D721Med (cell line): ENCODE measurements around the gene PLEKHM1.

Source experiments
- DNase-seq: peaks from one replicate; pipeline ENCODE4 v3.0.0; 2011; ENCODE audit warnings: low spot score; ENCODE audit not compliant: insufficient read length
- FAIRE-seq: peaks from 2 replicates; lab custom pipeline; 2011; peaks lifted over from hg19 to GRCh38; lab: Jason Lieb, UNC
- TF ChIP-seq, protein P1 (sequence below): IDR thresholded peaks from 2 replicates; pipeline ENCODE4 v1.5.1; 2012; ENCODE audit warnings: mild to moderate bottlenecking, control low read depth; ENCODE audit not compliant: insufficient read depth; ENCODE audit errors: missing control alignments

PLEKHM1 gene

DNA sequence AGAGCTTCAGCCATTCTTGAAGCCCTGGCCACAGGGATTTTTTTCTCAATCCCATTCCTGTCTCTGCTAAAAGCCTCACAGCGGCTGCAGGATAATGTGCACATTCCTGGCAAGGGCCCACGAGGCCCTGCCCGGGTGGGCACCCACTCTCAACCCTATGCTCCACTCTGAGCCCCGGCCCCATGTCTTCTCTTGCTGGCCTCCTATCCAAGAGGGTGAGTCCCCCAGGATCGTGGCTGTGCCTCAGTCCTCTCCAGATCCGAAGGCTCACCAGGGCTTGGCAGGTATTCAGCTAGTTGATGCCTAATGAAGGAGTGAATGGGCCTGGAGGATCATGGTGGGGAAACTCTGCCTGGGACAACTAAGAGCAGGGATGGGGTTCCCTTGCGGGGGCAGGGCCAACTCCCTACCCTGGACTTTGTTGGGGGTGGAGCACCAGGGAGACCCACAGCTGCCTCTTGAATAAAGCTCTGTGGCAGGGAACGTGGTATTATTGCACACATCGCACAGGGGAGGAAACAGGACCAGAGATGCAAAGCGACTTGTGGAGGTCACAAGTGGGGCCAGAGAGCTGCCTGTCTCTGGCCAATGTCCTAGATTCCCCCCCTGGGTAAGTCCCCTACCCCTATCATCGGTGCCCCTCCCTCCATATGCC is 63.2 kb downstream of the PLEKHM1 start:
- TF ChIP-seq, protein P1, sequence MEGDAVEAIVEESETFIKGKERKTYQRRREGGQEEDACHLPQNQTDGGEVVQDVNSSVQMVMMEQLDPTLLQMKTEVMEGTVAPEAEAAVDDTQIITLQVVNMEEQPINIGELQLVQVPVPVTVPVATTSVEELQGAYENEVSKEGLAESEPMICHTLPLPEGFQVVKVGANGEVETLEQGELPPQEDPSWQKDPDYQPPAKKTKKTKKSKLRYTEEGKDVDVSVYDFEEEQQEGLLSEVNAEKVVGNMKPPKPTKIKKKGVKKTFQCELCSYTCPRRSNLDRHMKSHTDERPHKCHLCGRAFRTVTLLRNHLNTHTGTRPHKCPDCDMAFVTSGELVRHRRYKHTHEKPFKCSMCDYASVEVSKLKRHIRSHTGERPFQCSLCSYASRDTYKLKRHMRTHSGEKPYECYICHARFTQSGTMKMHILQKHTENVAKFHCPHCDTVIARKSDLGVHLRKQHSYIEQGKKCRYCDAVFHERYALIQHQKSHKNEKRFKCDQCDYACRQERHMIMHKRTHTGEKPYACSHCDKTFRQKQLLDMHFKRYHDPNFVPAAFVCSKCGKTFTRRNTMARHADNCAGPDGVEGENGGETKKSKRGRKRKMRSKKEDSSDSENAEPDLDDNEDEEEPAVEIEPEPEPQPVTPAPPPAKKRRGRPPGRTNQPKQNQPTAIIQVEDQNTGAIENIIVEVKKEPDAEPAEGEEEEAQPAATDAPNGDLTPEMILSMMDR = no peak
- FAIRE-seq (no peak), DNase-seq (no peak)

DNA sequence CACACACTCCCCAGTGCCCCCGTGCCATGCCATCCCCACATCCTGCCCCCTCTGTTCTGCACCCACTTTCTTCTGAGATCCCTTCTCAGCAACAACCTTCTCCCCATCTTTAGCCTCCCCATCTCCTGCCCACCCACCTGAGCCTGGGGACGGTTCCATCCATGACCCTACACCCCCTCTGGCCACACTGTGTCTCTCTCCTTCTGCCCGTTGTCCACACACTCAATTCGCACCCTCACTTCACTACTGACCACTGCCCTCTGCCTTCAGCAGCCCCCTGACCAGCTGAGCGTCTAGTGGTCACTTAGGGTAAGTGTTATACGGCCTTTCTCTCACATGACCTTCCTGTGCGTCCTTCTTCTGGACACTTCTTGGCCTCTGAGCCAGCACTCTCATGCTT is 64.0 kb downstream of the PLEKHM1 start:
- no peak for FAIRE-seq
- TF ChIP-seq, protein P1 = no peak
- DNase-seq = no peak

DNA sequence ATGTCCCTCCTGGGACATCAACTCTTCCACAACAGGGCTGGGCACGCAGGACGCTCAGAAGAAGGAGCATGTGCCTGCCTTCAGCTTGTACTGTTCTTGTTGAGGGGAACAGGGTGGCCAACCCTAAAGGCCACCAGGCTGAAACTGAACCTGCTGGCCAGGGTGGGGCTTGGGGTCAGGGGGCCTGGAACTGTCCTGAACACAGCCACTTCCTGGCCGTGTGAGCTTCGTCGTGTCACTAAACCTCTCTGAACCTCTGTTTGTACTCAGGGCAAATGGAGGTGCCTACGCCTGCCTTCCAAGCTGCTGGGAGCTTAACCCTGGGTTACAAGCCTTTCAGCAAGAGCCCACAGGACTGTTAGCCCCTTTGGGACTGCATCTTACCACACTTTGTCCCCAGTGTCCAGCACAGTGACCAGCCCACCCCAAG is 64.5 kb downstream of the PLEKHM1 start:
- FAIRE-seq = no peak
- TF ChIP-seq, protein P1 = peak; percentile 47
- no peak for DNase-seq

DNA sequence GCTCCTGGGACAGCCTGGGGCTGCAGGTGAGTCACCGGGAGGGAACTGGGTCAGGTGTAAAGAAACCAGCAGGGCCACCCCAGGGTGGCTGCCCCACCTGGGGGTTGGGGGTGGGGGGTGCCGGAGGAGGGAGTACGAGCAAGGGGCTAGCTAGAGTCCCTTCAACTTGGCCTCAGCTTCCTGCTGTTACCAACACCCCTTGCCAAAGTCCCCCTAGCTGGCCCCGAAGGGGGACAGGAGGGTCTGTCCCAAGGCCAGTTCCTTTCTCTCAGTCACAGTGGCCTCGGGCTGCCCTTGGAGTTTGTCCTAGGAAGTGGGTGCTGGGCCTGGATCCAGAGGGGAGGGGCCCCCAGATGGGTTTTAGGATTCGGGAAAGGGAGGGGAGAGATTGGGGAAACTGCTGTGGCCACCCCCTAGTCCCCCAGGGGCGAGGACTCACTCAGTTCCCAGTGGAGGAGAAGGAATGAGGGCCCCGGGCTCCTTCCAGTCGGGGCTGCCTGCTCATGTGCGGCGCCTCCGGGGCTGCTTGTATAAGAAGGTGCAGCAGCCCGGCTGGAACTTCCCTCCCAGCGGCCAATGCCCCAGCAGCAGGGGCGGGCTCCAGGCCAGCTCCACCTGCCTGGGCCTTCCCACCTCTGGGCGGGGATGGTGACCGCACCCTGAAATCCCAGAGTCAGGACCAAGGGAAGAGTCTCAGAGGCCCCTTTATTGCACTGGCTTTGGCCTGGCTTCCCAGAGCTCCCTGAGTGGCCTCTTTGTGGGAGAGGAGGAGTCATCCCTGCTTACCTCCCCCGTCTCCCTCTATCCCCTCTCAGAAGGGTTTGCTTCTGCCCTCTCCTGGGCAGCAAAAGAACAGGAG is 65.2 kb downstream of the PLEKHM1 start:
- DNase-seq = no peak
- TF ChIP-seq, protein P1 = no peak
- no peak for FAIRE-seq

DNA sequence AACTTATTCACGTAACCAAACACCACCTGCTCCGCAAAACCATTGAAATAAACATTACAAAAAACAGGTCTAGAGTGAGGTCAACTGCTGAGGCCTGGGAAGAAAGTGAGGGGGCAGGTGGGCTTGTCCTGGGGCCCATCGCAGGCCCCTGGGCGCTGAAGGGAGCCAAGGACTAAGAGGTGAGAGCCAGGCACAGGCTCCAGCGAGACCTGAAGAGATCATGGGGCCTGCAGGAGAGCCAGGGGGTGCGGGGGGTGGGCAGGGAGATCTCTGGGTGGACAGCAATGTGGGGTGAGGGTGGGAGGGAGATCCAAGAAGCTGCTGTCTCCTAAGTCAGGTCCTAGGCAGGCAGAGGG is 65.8 kb downstream of the PLEKHM1 start:
- DNase-seq = no peak
- TF ChIP-seq, protein P1 = no peak
- no peak for FAIRE-seq

DNA sequence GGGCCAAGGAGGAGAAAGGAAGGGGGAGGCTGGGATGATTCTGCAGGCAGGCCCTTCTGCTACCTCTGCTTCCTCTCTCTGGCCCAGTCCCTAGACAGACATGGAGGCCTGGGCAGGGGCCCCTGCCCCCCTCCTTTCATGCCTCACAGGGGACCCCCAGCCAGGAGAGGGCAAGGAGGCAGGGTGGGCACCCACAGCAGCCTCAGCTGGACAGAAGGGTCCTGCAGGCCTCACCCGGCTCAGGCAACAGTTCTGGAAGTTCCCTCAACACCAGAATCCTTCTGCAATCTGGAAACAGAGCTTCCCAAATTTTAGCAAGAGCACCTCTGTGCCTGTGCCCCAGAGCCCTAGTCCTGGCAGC is 66.6 kb downstream of the PLEKHM1 start:
- DNase-seq (no peak), FAIRE-seq (no peak)
- TF ChIP-seq, protein P1 = no peak
